ENCODE results near the gene TRPM4.

DNA sequence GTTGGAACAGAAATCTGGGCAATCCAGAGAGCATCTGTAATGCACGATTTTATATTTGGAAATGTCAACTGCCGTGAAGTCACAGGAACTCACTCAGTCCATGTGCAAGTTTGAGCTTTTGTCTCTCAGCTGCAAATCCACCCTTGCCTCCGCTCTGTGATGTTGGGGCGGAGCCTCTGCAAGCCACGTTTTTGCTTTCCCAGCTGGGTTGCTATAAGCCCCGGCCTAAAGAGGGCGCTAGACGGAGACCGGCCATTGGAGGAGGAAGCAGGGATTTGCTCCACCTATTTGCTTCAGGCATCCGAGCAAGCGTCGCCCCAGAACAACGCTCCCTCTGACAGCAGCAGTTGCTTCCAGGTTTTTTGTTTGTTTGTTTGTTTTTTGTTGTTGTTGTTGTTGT lies 56.2 kb downstream of the TRPM4 start:
- TF ChIP-seq EP300 (IDR thresholded peaks at IDR 0.05) (no peak), POLR2A (IDR thresholded peaks at IDR 0.05) (no peak), POLR2AphosphoS5 (IDR thresholded peaks at IDR 0.05) (no peak)
- TF ChIP-seq, protein P1, sequence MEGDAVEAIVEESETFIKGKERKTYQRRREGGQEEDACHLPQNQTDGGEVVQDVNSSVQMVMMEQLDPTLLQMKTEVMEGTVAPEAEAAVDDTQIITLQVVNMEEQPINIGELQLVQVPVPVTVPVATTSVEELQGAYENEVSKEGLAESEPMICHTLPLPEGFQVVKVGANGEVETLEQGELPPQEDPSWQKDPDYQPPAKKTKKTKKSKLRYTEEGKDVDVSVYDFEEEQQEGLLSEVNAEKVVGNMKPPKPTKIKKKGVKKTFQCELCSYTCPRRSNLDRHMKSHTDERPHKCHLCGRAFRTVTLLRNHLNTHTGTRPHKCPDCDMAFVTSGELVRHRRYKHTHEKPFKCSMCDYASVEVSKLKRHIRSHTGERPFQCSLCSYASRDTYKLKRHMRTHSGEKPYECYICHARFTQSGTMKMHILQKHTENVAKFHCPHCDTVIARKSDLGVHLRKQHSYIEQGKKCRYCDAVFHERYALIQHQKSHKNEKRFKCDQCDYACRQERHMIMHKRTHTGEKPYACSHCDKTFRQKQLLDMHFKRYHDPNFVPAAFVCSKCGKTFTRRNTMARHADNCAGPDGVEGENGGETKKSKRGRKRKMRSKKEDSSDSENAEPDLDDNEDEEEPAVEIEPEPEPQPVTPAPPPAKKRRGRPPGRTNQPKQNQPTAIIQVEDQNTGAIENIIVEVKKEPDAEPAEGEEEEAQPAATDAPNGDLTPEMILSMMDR (IDR thresholded peaks at IDR 0.05) = no peak

Data from suprapubic skin (tissue), 4 donors.